T47D (cell line): ENCODE results near the gene PAQR7.

Experiments
- DNase-seq, 2 experiments: peaks; one replicate each; pipeline versions ENCODE4 v3.0.0 to v3.0.0-alpha.2; 2011 to 2012; ENCODE audit warnings: low read depth in 1 of 2, low spot score in 1 of 2
- JUND ChIP-seq: IDR thresholded peaks from 2 replicates; pipeline ENCODE4 v1.6.1; 2012; ENCODE audit warnings: low read depth
- in situ Hi-C: cut with HindIII; loops from 2 replicates; pipeline ENCODE4 v1.10.0; 2016; ENCODE audit warnings: low sequenced_read_pairs, low pct_unique_long_range_greater_than_20kb

Gene PAQR7

GRCh38 chr1:25875154-25875855 lies at the start of gene PAQR7:
PAQR7 (minus strand) TSS chr1:25875708; CDS start chr1:25863839, 11,869 bp downstream.
- peak in 1 of 2 experiments; percentile 70 for DNase-seq
- no peak for TF ChIP-seq JUND
- in situ Hi-C loops, result no loop called here

- DNase-seq, result no peak
- in situ Hi-C loops, result no loop called here
- no peak for TF ChIP-seq JUND
These were observed 48.9 kb upstream of the PAQR7 start for GRCh38 chr1:25924454-25924853.

GRCh38 chr1:25922971-25923552 lies 47.6 kb upstream of the PAQR7 start:
- peak in 1 of 2 experiments; percentile 25 for DNase-seq
- in situ Hi-C loops, result no loop called here
- TF ChIP-seq JUND, result no peak

GRCh38 chr1:25922056-25922970 lies 46.8 kb upstream of the PAQR7 start:
- no peak for TF ChIP-seq JUND
- in situ Hi-C loops, result no loop called here
- no peak for DNase-seq

- in situ Hi-C loops, result no loop called here
- no peak for DNase-seq
- TF ChIP-seq JUND, result no peak
These were observed 43.1 kb upstream of the PAQR7 start for GRCh38 chr1:25918615-25919014.

GRCh38 chr1:25917996-25918395 lies 42.5 kb upstream of the PAQR7 start:
- no peak for TF ChIP-seq JUND
- no peak for DNase-seq
- in situ Hi-C loops, result no loop called here

- no peak for DNase-seq
- TF ChIP-seq JUND, result no peak
- in situ Hi-C loops, result no loop called here
These were observed 41.0 kb upstream of the PAQR7 start for GRCh38 chr1:25916460-25916859.

GRCh38 chr1:25914074-25914995 lies 38.8 kb upstream of the PAQR7 start:
- no peak for TF ChIP-seq JUND
- in situ Hi-C loops, result no loop called here
- DNase-seq, result no peak

GRCh38 chr1:25913206-25913605 lies 37.7 kb upstream of the PAQR7 start:
- in situ Hi-C loops, result no loop called here
- TF ChIP-seq JUND, result no peak
- no peak for DNase-seq

GRCh38 chr1:25912076-25912831 lies 36.7 kb upstream of the PAQR7 start:
- DNase-seq, result no peak
- no peak for TF ChIP-seq JUND
- in situ Hi-C loops, result no loop called here

- TF ChIP-seq JUND, result no peak
These were observed 35.7 kb upstream of the PAQR7 start for GRCh38 chr1:25911162-25911561.

More at GRCh38 chr1:25911162-25911561, 35.7 kb upstream of the PAQR7 start:
- in situ Hi-C loops, result no loop called here
- no peak for DNase-seq
